NB4 (cell line): ENCODE data around the gene SLMAP.

Experiments
- MAX ChIP-seq: IDR thresholded peaks from 2 replicates; pipeline ENCODE4 v1.6.1; 2011; ENCODE audit warnings: low read depth, low read length
- TF ChIP-seq, protein P1 (sequence below): IDR thresholded peaks from one replicate; pipeline ENCODE4 v1.5.1; 2012; ENCODE audit warnings: low read depth, low read length

GRCh38 chr3:57890874-57891273 is 134.8 kb downstream of the SLMAP start:
- TF ChIP-seq, protein P1, sequence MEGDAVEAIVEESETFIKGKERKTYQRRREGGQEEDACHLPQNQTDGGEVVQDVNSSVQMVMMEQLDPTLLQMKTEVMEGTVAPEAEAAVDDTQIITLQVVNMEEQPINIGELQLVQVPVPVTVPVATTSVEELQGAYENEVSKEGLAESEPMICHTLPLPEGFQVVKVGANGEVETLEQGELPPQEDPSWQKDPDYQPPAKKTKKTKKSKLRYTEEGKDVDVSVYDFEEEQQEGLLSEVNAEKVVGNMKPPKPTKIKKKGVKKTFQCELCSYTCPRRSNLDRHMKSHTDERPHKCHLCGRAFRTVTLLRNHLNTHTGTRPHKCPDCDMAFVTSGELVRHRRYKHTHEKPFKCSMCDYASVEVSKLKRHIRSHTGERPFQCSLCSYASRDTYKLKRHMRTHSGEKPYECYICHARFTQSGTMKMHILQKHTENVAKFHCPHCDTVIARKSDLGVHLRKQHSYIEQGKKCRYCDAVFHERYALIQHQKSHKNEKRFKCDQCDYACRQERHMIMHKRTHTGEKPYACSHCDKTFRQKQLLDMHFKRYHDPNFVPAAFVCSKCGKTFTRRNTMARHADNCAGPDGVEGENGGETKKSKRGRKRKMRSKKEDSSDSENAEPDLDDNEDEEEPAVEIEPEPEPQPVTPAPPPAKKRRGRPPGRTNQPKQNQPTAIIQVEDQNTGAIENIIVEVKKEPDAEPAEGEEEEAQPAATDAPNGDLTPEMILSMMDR = no peak
- no peak for TF ChIP-seq MAX
